Cardiac septum (tissue), 1 donor: ENCODE results near the gene RNASEH1. TPM values are rescaled to one million over a fixed set of nuclear protein-coding genes. Genes with fewer than 3 reads are reported as not detected.

Source experiments
- DNase-seq: peaks from one replicate; pipeline ENCODE4 v3.0.0-alpha.2; 2020; ENCODE audit warnings: low spot score
- intact Hi-C: fragments of 100-400 bp; cut with DNase I; formaldehyde crosslinking; loops from one replicate; pipeline ENCODE4 v1.14.0; 2022
- total RNA-seq: library from RNA; stranded (reverse); fragmentation: NEBNext Ultra II Directional; extraction: Animal tissue kit (Norgen Biotek cat#: 25700); gene quantifications from one replicate; pipeline ENCODE4 v1.2.1, GENCODE V29; 2021
- donor health status: DM: no; HTN: no; CAD: no.

RNASEH1 gene
- total RNA-seq, 1 donor from 2014 or later = 21.4 TPM

DNA sequence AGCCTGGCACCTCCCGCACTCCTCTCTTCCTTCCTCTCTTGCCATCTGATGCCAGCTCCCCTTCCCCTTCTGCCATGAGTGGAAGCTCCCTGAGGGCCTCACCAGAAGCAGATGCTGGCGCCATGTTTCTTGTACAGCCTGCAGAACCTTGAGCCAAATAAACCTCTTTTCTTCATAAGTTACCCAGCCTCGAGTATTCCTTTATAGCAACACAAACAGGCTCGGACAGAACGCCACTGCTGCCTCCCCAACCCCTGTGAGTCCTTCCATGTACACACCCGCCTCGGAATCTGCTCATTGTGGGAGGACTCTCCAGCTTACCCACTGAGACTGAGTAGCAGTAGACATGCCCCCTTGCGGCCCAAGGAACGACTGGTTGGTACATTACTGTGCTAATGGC, 8.7 kb upstream of the RNASEH1 start:
- intact Hi-C loops = no loop called here
- no peak for DNase-seq

DNA sequence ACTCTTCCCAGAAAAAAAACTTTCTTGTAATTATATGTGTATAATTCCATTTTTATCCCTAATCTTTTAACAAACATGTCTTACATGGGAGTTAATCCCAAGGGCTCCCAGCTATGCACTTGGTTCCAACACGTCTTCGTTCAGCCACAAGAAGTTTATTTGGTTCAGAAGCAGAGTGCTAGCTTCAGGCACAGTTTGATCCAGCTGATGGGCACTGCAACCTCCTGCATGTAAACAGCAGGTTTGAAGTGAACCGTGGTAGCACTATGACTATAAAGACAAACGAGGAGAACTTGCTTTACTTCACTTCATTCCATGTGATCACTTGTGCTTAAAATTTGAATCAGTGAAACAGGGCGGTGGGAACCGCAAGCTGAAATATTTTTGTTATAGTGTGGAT, 7.0 kb upstream of the RNASEH1 start:
- DNase-seq = no peak
- intact Hi-C loops = no loop called here

DNA sequence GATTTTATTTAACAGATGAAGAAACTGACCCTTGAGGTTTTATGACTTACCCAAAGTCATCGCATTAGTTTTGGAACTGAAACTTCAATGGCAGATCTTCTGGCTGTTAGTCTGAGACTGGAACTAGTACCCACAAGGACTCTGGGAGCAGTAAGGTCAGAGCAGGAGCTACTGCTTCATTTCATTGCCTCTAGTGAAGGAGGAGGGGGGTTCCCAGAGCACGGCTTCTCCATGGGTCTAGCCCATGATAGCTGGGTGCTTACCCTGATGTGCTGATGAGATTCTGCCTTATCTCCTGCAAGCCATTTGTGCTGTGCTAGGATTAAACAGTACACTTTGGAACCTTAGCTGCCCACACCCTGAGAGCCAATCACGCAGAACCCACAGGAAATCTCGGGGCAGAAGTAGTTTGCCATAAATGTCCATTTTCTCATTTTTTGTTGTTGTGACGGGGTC, 5.4 kb upstream of the RNASEH1 start:
- no peak for DNase-seq
- intact Hi-C loops = no loop called here

DNA sequence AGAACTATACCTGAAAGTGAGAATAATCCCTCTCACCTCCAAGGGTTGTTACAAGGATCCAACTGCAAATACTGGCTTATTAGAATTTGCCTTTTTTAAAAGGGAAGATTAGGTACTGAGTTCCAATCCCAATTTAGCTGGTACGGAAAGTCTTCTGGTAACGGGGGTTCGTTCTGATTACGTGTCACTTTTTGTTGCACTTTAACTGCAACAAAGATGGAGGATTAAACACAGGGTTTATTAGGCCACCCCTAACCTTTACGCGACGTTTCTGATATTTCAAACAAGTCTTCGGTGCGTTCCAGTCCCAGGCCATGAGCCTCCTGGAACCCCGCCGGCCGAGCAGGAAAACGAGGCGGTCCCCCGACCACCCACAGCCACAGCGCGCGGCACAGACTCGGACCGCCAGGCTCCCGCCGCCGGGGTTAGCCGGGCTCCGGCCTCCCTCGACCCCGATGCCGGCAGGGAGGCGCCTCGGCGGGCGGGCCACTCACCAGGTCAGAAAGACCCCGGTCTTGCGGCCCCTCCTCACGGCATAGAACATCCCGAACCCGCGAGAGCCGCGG, 411 bp downstream of the RNASEH1 start:
- DNase-seq = no peak
- intact Hi-C loops = loop anchor here (1.0 kb wide), 3 partner anchors 18 to 178 kb away; partner anchors contain the start of genes ADI1, RPS7 and TRAPPC12

DNA sequence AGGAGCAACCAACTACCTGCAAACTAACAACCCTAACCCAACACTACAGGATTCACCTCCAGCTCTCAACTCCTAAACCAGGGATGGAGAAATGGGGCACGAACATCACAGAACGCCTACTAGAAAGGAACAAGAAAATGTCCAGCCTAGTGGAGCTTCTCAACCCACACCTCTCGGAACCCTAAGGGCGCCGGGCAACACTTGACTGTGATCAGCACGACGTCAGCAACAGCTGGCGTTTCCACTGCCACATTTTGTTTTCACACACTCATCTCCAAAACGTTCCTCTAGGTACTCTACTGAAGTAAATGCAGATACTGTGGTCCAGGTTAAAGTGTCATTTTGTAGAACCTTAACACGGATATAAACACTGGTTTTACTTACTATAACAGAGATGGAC, 4.2 kb downstream of the RNASEH1 start:
- intact Hi-C loops = no loop called here
- no peak for DNase-seq

DNA sequence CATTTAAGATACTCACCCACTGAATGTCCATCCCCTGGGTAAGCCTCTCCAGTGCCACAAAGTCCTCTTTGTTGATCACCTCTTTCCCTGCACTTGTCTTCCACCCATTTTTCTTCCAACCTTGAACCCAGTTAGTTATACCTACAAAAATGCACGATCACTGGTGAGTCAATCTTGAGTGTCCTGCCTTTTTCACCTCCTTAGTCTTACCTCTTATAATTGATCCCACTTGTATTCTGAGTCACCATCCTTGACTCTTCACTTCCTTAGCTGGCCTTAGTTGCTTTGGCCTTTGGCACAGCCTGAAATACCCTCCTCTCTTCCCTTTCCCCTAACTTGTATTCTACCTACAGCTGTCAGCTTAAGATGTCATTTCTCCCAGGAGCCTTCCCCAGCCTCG, 10.2 kb downstream of the RNASEH1 start:
- no peak for DNase-seq
- intact Hi-C loops = no loop called here

DNA sequence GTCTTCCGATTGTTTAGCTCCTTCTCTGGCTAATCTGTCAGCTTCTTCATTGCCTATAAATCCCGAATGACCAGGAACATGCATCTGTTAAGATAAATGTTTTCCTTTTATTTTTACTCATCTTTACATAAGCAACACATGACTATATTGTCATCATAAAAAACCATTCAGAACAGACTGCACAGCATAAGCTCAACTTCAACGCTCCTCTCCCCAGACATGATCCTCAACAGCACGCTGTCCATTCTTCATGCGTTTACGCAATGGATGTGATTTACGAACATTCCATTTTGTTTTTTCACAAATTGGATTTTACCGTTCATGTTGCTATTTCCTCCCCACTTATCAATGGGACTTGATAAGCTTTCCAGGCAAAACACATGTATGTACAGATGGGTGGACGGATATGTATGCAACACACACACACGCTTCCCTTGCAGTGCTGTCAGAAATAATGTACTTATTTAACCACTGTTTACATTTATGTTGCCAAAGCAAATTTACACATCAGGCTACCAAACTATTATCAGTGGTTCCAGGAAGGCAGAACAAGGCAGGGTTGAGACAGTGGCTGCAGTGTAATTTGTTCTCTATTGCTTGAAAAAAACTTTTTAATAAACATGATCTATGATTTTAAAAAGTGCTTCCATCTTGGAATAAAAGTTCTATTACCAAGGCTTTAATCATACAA, 12.2 kb downstream of the RNASEH1 start:
- intact Hi-C loops = no loop called here
- no peak for DNase-seq

DNA sequence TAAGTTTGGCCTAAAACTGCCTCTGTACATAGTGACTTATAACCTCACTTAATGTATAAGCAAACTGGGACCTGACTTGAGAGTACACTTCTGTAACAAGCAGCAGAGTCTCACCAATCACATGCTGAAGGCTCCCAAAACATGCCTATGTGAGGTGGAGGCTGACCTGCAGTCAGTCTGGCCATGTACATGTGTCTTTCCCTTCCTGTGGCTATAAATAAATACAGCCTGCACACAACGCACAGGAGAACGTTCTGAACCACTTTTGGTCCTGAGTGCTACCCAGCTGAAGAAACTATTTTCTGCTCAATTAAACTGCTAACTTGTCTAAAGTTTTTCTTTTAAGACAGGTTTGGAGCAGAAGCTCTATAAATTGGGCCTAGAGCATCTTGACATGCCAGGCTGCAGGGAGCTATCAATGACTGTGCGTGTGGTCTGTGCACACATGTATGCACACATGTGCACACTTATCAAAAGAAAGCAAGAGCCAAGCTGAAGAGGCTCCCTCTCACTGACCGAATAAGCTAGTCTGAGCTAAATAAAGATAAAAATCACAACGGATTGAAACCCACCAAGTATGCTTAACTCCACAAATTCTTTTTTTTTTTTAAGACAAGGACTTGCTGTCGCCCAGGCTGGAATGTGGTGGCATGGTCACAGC, 15.0 kb downstream of the RNASEH1 start:
- no peak for DNase-seq
- intact Hi-C loops = no loop called here

DNA sequence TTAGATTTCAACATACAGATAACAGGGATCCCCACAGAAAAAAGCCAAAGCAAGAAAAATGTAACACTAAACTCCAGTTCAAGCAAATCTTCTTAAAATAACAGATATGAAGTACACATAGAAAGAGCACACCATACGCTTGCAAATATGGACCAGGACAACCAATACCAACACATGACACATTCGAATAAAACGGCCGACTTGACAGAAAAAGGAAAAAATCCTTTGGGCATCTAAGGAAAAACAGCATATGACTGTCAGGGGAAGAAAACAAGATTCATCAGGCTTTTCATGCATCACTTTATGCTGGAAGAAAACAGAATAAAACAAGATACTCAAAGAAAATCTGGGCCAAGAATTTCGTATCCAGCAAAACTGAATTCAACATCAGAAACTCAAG, 16.0 kb downstream of the RNASEH1 start:
- DNase-seq = no peak
- intact Hi-C loops = no loop called here

DNA sequence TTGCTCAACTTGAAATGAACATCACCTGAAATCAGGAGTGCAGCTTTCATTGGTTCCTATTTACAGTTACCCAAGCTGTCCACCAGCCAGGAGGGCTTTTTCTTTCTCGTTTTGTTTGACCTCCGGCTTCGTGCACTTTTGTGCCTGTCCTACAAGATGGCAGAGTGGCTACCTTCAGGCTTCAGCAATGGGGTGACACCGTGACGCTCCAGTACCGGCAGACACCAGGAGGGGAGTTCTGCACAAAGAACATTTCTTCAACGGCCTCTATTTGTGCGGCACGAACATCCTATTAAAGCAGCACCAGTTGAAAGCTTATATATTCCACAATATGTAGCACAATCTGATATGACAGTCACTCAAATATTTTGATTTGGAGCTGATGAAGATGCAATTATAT, 18.3 kb downstream of the RNASEH1 start:
- intact Hi-C loops = loop anchor here (5.0 kb wide), 1 partner anchor 68 kb away; no protein-coding TSS in a partner anchor
- DNase-seq = no peak

DNA sequence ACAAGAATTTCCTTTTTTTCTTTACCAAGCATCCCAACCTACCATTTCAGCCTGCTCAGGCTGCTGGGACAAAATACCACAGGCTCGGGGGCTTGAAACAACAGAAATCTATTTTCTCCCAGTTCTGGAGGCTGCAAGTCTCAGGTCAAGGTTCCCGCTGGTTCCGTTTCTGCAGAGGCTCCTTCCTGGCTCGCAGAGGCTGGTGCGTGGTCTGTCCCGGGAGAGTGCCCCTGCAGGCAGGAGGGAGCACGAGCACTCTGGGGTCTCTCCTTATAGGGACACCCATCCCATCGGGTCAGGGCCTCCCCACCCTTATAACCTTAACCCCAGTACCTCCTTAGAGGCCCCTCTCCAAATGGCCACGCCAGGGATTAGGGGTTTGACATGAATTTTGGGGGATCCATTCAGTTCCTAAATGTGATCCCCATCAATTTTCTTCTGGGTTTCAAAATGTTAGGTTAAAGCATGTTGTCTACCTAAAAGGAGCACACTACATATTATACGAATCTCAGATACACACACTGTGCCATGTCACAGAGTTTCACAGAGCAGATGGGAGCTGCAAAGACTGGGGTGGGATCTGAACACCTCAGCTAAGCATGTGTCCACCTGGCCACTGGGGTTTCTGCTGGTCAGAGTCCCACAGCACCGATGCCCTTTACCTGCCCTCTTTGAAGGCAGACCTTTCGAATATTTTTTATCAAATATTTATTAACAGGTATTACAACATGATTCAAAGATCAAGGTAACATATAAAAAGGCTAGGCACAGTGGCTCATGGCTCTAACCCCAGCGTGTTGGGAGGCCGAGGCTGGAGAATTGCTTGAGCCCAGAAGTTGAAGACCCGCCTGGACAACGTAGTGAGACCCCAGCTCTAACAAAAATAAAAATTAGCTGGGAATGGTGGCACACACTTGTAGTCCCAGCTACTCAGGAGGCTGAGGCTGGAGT, 21.2 kb downstream of the RNASEH1 start:
- no peak for DNase-seq
- intact Hi-C loops = loop anchor here (5.0 kb wide), 1 partner anchor 65 kb away; no protein-coding TSS in a partner anchor

DNA sequence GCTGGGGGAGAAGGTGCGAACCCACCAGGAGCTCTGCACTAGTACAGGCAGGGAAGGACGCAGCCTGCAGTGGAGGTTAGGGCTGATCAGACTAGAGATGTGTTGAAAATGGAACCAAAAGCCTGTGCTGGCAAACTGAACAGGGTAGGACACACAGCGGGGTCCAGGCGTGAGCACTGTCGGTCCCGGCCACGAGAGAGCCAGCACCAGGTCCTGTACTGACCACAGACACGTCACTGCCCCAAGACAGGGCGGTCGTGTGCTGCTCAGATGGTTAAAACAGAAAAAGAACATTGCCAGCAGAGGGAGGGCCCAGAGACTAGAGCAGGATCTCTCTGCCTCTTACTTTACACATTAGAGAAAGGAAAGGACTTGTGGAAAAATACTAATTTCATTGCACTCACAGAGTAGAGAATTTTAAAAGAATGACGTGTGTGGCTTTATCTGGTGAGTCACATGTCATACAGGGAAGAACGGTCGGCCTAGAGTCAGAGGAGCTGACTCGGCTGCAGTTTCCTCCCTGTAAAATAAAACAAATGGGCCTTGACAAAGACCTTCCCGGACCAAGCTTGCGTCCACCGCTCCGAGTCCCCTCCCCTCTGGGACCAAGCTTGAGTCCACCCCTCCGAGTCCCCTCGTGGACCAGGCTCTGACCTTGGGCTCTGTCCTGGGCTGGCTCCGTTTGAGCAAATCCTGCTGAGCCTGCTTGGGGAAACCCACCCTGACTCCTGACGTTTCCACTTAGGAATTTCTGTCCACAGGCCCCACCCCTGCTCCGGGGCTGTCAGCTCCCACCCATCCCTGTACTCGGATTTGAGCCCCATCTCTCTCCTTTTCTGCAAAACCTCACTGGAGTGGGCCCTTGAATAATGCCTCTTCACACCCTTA, 22.1 kb downstream of the RNASEH1 start:
- intact Hi-C loops = loop anchor here (5.0 kb wide), 1 partner anchor 64 kb away; no protein-coding TSS in a partner anchor
- DNase-seq = peak; percentile 82

DNA sequence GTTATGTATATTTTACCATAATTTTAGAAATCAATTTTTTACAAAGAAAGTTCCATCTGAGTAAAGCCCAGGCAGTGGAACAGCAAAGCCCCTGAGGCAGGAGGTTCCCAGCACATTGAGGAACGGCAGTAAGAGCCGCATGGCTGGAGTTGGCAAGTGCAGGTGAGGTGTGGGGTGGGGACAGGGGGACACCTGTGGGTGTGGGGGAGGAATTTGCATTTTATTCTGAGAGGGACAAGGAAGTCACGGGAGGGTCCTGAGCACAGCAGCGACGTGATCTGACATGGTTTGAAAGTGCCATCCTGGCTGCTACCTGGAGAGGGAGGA, 22.7 kb downstream of the RNASEH1 start:
- no peak for DNase-seq
- intact Hi-C loops = loop anchor here (5.0 kb wide), 1 partner anchor 63 kb away; no protein-coding TSS in a partner anchor

DNA sequence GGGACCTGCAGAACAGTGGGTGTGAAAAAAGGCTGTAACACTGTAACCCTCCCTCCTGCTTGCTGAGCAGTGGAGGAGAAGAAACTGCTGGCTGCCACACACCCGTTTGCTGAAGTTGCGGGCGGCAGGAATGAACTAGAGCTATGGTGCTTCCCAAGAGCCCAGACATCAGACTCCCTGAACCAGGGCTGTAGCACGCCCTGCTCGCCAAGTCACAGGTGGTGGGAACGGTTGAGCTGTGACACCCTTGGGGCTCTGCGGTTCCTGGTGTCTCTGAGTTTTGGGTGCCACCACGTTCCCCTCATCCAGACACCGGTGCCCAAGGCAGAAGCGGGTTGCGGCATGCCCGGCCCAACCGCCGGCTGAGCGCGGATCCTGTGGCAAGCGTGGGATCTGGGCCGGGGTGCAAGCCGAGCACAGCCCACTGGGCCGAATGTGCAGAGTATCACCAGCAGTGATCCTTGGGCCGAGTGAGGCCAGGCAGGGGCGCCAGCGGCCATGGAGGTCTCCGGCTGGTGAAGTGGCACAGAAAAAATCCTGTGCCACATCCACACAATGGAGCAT, 23.8 kb downstream of the RNASEH1 start:
- intact Hi-C loops = no loop called here
- DNase-seq = no peak

DNA sequence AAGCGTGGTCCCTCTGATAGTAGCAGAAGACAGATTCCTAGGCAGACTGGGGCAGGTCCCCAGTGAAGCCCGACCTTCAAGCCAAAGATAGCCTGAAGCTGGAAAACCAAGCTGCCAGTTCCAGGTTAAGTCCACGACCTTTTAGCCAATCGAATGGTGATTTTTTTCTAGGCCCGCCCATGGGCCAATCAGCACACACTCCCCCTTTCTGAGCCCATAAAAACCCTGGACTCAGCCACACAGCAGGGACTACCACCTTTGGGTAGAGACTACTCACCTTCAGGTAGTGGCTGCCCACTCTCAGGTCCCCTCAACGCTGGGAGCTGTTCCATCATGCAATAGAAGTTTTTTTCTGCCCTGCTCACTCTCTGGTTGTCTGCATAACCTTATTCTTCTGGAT, 24.3 kb downstream of the RNASEH1 start:
- DNase-seq = no peak
- intact Hi-C loops = no loop called here

DNA sequence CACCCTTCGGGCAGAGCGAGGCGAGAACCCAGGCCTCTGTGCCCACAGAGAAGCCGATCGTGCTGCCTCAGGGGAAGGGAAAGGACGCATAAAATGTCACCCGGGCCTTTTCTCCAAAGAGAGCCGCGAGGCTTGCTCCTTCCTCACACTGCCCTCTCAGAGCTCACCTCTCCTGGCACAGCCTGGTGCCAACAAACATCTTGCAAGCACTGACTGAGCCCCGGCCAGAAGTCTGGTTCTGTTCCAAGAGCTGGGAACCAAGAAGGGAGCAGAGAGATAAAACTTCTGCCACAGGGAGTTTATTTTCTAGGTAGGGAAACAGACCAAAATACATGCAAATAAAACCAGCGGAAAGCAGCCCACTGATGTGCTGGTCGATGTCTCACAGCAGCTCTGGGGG, 25.2 kb downstream of the RNASEH1 start:
- DNase-seq = no peak
- intact Hi-C loops = no loop called here

DNA sequence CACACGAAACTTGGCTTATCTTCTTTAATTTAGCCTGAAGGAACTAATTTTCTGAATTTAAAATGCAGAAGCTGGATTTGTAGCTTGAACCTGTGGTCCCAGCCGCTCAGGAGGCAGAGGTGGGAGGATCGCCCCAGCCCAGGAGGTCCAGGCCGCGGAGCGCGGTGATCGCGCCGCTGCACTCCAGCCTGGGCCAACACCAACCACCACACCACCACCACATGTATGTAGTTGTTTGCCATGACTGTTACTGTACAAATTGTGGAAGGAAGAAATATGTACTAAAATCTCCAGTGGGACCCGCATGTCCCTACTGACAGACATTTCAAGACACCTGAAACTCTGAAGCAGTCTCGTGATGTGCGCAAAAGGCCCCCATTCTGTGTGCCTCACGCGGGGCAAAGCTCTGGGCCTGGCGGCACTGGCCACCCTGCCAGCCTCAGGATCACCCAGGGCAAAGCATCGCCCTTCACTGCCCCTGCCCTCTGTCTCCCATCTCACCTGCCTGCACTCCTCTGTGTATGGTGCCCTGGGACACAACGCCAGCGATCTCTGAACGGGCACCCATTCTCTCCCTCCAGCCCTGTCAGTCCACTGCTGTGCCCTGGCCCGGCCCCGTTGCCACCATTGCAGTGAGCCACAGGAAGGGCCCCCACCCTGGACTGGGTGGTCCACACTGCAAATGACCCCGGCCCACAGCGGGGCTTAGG, 28.7 kb downstream of the RNASEH1 start:
- intact Hi-C loops = no loop called here
- no peak for DNase-seq
